Cardiac muscle cell (in vitro differentiated cells and primary cell): ENCODE data around the gene NDNF. TPM values are rescaled to one million over a fixed set of nuclear protein-coding genes. Genes with fewer than 3 reads are reported as not detected.

Experiments
- DNase-seq, 2 donors: peaks; one replicate each; pipeline versions ENCODE4 v3.0.0 to v3.0.0-alpha.2; 2010 to 2017; ENCODE audit warnings: low read depth in 1 of 2, low spot score in 1 of 2
- H3K27ac ChIP-seq: fragments of 200-600 bp; sonication (generic); 2 replicates; pipeline ENCODE4 v1.5.1; 2016
- H3K27me3 ChIP-seq: fragments of 200-600 bp; sonication (generic); 2 replicates; pipeline ENCODE4 v1.6.0; 2016; ENCODE audit warnings: control low read depth
- H3K36me3 ChIP-seq: fragments of 200-600 bp; sonication (generic); 2 replicates; pipeline ENCODE4 v1.5.1; 2016; ENCODE audit warnings: control low read depth
- H3K4me1 ChIP-seq: fragments of 200-600 bp; sonication (generic); 2 replicates; pipeline ENCODE4 v1.8.1; 2017; ENCODE audit warnings: low read depth, mild to moderate bottlenecking, mixed run types
- H3K4me3 ChIP-seq: fragments of 200-600 bp; sonication (generic); 2 replicates; pipeline ENCODE4 v1.5.1; 2016; ENCODE audit warnings: mild to moderate bottlenecking
- H3K9me3 ChIP-seq: fragments of 200-600 bp; sonication (generic); 2 replicates; pipeline ENCODE4 v1.5.1; 2017; ENCODE audit warnings: low read depth, mild to moderate bottlenecking, control low read depth
- CTCF ChIP-seq: IDR thresholded peaks from 2 replicates; pipeline ENCODE4 v1.5.1; 2012; ENCODE audit warnings: low read depth, mild to moderate bottlenecking, low read length
- polyA plus RNA-seq: library from polyadenylated mRNA; unstranded; fragments of >200 nt; fragmentation: Nextera tagmentation; extraction: Ambion mirVana; gene quantifications from 2 replicates; pipeline ENCODE4 v1.2.1, GENCODE V29; 2016
- total RNA-seq: library from RNA; depleted of rRNA; stranded (reverse); fragments of >200 nt; gene quantifications from 2 replicates; pipeline ENCODE4 v1.2.3, GENCODE V29; 2016

Gene NDNF
- total and polyA plus RNA-seq, 2 experiments from 2014 or later, result 2.6 to 9.3 TPM

- Histone ChIP-seq H3K27ac (no peak overlapping the region), H3K27me3 (no peaks in the 10 kb centered on the region), H3K36me3 (no peaks in the 10 kb centered on the region), H3K4me1 (peaks cover 6% of the 10 kb centered on the region), H3K4me3 (no peak overlapping the region), H3K9me3 (no peaks in the 10 kb centered on the region)
- DNase-seq, result no peak
- TF ChIP-seq CTCF, result no peak
Observed at GRCh38 chr4:121009578-121010478, 62.5 kb downstream of the NDNF start.

- DNase-seq, result no peak
- H3K4me1 ChIP-seq, result no peaks in the 10 kb centered on the region
- TF ChIP-seq CTCF, result no peak
Observed at GRCh38 chr4:121007660-121008059, 64.7 kb downstream of the NDNF start.

GRCh38 chr4:121003863-121004262 lies 68.5 kb downstream of the NDNF start:
- no peak overlapping the region for H3K27ac ChIP-seq
- H3K4me1 ChIP-seq, result no peaks in the 10 kb centered on the region
- no peaks in the 10 kb centered on the region for H3K27me3 ChIP-seq
- no peaks in the 10 kb centered on the region for H3K9me3 ChIP-seq
- no peak overlapping the region for H3K4me3 ChIP-seq
- TF ChIP-seq CTCF, result no peak
- no peaks in the 10 kb centered on the region for H3K36me3 ChIP-seq
- no peak for DNase-seq

More at GRCh38 chr4:121007660-121008059, 64.7 kb downstream of the NDNF start:
- Histone ChIP-seq H3K36me3 (no peaks in the 10 kb centered on the region), H3K4me3 (no peak overlapping the region), H3K9me3 (no peaks in the 10 kb centered on the region), H3K27me3 (no peaks in the 10 kb centered on the region), H3K27ac (no peak overlapping the region)

GRCh38 chr4:120995266-120996010 lies 76.9 kb downstream of the NDNF start:
- Histone ChIP-seq H3K9me3 (no peaks in the 10 kb centered on the region), H3K4me1 (no peaks in the 10 kb centered on the region), H3K4me3 (no peak overlapping the region), H3K27me3 (no peaks in the 10 kb centered on the region), H3K27ac (no peak overlapping the region), H3K36me3 (no peaks in the 10 kb centered on the region)
- TF ChIP-seq CTCF, result no peak
- no peak for DNase-seq

GRCh38 chr4:120994521-120994920 lies 77.8 kb downstream of the NDNF start:
- no peaks in the 10 kb centered on the region for H3K27me3 ChIP-seq
- H3K36me3 ChIP-seq, result no peaks in the 10 kb centered on the region
- DNase-seq, result no peak
- no peaks in the 10 kb centered on the region for H3K4me1 ChIP-seq
- H3K27ac ChIP-seq, result no peak overlapping the region
- no peak for TF ChIP-seq CTCF
- H3K9me3 ChIP-seq, result no peaks in the 10 kb centered on the region
- H3K4me3 ChIP-seq, result no peak overlapping the region
